Activated T-helper 1 cell treated with anti-CD3 and anti-CD28 coated beads, Interleukin-2, amount 50 U/mL, for 16 hours (primary cell): ENCODE results near the gene ADORA1.

Source experiments
- DNase-seq, 2 donors: peaks; one replicate each; pipeline ENCODE4 v3.0.0-alpha.2; 2020; ENCODE audit warnings: low read depth in 1 of 2, low spot score in 1 of 2

Gene ADORA1

DNA sequence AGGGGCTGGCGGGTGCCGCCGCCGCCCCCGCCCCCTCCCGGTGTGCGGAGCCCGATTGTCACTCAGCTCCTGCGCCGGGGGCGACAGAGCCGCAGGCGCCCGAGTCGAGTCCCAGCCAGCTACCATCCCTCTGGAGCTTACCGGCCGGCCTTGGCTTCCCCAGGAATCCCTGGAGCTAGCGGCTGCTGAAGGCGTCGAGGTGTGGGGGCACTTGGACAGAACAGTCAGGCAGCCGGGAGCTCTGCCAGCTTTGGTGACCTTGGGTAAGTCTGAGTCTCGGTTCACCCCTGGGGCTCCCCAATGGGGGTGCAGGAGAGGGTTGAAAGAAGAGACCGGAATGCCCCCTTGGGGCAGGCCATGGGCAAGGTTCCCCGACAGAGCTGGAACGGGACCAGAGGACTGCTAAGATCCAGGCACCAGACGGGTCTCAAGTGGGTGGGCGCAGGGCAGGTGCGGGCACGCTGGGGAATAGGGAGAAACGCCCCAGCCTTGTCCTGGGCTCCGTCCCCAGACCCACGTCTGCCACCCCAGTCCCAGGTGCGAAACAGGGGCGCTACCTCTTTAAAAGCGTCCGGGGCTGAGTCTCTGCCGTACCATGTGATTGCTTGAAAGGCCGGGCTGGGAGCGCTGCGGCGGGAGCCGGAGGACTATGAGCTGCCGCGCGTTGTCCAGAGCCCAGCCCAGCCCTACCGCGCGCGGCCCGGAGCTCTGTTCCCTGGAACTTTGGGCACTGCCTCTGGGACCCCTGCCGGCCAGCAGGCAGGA, at the start of gene ADORA1:
ADORA1 (plus strand) TSS at position 61 of the 765 bp plus-strand sequence. CDS start 1,116 bp downstream, outside the sequence.
- no peak for DNase-seq

- DNase-seq = no peak
Measured at GRCh38 chr1:203077956-203078355, 49.6 kb upstream of the ADORA1 start.

DNA sequence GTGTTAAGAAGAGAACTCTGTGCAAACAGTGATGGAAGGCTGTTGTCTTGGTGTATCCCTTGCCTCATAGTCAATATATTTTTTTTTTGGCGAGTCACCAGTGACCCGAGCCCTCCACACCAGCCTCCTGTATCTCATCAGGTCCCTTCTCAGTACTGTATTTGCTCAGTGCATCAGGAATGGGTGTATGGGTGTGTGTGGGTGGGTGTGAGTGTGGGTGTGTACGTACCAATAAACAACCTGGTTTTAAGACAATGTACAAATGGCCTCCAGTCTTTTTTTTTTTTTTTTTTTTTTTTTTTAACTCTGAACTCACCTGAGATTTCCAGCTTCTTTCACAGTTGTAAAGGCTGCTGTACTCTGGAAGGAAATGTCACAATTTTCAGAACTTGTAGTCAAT, 49.0 kb upstream of the ADORA1 start:
- no peak for DNase-seq

DNA sequence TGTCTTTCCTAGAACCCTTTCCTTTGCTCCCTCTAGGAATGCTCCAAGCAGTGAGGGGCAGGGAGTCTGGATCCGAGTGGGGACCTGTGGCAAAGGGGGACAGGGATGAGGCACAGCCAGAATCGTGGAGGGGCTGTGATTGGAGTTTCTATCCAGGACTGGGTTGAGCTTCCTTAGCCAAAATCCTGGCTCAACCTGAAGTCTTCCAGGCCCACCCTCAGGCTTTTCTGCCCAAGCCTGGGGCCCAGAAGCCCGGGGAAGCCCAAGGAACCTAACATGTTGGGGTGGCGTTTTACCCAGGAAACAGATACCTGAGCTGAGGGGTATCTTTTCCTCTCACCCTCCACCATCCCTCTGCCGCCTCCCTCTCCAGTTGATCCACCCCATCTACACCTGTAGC, 47.1 kb upstream of the ADORA1 start:
- DNase-seq = no peak

DNA sequence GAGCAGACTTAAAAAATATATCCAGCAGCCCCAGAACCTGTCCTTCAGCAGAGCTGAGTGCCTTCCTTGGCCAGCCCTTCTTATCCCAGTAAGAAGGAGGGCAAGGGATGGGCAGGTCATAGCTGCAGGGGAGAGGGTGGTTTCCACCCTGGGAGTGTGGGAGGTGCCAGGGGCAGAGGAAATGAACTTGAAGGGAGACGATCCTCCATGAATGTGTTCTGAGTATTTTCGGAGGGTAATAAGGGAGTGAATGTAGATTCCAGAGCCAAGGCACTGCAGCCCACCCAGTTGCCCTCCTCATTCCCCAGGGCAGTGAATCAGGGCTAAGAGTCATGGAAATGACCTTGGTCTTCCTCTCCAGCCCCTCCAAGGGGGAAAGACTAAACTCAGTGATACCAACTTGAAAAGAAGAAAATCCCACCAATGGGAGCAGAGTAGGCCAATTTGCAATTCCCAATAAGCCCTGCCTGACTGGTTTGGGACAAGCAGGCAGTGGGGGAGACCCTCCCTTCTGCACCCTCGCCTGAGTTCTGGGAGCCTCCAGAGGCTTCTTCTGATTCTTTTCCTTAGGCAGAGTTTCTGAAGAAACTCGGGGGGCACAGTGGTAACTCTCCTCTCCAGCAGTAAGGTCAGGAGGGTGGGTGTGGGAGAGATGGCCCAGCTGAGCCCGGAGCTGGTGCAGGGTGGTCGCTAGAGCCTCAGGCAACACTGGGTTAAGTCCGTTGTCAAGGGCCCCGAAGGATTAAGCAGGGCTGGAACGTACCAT, 45.9 kb upstream of the ADORA1 start:
- no peak for DNase-seq

DNA sequence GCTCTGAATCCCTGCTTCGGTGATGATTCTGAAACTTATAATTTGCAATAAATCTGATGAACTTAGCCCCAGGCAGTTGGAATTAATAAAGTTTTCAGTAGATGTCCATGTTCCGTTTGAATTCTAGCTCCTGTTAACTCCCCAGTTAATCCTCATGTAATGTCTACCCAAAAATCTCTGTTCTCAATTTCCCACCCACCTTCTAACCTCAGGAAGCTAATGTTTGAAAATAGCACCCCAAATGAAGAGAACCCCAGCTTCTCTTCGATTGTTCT, 45.4 kb upstream of the ADORA1 start:
- no peak for DNase-seq

- DNase-seq = no peak
Measured at GRCh38 chr1:203082571-203083462, 44.7 kb upstream of the ADORA1 start.

- no peak for DNase-seq
Measured at GRCh38 chr1:203083463-203083921, 44.0 kb upstream of the ADORA1 start.

- no peak for DNase-seq
Measured at GRCh38 chr1:203084588-203085527, 42.7 kb upstream of the ADORA1 start.

GRCh38 chr1:203085528-203086406, 41.8 kb upstream of the ADORA1 start, which contains the start of gene MYOG:
TSS of gene MYOG (minus strand) at chr1:203086012. CDS start at chr1:203085961, 51 bp downstream.
- DNase-seq = no peak

GRCh38 chr1:203086992-203087763, 40.3 kb upstream of the ADORA1 start:
- no peak for DNase-seq

DNA sequence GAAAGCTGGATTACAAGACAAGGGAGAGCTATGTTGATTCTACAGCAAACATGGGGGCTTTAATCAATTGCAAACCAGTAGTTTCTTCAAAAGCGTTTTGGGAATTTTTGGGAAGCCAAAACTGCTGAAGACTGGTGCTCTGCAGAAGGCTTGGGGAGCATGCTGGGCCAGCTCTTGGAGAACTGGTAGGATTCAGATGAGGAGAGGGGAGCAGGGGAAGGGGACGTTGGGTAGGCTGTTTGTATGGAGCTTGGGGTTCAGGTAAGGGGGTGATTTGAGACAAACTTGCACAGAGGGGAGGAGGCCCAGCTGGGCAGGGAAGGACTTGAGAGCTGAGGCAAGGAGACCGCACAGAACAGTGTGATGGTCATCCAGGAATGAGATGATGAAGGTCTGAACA, 39.1 kb upstream of the ADORA1 start:
- no peak for DNase-seq

GRCh38 chr1:203089001-203089650, 38.4 kb upstream of the ADORA1 start:
- no peak for DNase-seq

DNA sequence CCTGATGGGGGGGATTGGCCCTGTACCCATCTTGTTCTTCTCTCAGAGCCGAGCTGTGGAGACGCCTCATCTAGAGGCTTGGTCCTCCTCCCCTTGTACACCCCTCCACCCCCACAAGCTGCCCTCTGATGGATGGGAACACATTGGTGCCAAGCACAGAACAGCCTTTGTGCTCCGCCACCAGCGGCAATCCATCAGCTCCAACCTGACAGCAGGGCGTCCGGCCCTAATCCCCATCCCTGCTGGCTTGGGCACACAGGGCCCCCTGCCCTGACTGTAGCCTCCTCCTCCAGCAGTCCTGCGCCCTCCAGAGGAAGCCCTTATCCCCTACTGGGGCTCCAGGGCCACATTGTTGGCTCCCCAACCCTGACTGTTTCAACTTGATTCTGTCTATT, 37.9 kb upstream of the ADORA1 start:
- no peak for DNase-seq

DNA sequence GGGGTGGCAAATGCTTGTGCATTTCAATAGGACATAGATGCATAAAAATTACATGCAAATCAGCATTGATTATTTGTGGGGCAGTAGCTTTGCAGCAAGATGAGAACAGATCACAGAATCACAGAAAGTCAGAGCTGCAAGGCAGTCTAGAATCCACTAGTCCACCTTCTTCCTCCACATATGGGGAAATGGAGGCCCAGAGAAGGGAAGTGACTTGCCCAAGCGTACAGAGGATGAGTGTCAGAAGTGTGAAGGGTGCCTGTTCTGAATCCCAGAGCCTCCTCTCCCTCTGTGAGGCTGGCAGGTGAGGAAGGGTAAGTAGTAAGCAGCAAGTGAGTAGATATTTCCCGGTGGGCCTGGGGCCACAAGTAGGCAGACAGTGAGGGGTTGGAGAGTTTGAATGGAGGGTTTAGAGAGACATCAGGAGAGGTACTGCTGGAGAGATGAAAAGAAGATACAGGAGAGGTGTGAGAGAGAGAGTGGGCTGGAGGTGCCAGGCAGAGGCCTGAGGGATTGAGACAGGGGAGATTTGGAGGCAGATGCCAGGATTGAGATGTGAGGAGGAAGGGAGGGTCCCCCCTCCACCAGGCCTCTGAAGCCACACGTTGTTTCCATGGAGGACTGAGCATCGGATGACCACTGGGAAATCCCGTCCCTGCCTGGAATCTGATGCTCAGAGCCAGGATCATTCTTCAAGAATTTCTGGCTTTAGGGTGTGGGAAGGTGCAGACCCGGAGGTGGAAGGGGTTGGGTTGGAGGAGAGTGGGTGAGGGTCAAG, 36.9 kb upstream of the ADORA1 start:
- DNase-seq = no peak

- no peak for DNase-seq
Measured at GRCh38 chr1:203091199-203091477, 36.4 kb upstream of the ADORA1 start.

- DNase-seq = no peak
Measured at GRCh38 chr1:203091761-203092330, 35.7 kb upstream of the ADORA1 start.
